Hippocampal formation (tissue), 2 donors: ENCODE measurements around the gene SYCE1L.
A peak's percentile ranks its signal among the peaks of the same experiment; 100 is the strongest.
"Not testable (repeated sequence)": the region's sequence is repeated elsewhere in the genome, so short reads cannot be mapped to it uniquely, and the experiment has no call there.

ENCODE experiments used
- DNase-seq, 2 donors: peaks; one replicate each; lab custom pipeline; 2025; lab: John Stamatoyannopoulos, UW

The SYCE1L gene, protein sequence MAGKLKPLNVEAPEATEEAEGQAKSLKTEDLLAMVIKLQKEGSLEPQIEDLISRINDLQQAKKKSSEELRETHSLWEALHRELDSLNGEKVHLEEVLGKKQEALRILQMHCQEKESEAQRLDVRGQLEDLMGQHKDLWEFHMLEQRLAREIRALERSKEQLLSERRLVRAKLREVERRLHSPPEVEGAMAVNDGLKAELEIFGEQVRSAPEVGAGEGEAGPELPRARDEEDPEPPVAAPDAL

DNA sequence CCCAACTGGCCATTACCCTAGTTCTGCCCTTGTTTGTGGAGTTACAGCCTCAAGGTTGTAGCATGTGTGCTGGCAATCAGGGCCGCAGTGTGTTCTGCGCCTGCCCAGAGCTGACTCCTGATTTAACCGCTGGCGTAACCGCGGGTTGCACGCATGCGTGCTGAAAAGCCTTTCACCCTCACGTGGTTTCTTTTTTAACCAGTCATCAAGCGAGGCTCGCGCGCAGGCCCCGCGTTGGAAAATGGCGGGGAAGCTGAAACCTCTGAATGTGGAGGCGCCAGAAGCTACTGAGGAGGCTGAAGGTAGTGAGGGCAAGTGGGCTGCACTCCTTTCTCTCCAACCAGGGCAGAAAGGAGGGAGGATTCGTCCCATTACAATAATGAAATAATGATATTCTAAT lies at the start of gene SYCE1L:
Gene SYCE1L (plus strand): TSS at position 198 of the 400 bp plus-strand sequence. CDS start 44 bp downstream, at position 242.
- no peak for DNase-seq

DNA sequence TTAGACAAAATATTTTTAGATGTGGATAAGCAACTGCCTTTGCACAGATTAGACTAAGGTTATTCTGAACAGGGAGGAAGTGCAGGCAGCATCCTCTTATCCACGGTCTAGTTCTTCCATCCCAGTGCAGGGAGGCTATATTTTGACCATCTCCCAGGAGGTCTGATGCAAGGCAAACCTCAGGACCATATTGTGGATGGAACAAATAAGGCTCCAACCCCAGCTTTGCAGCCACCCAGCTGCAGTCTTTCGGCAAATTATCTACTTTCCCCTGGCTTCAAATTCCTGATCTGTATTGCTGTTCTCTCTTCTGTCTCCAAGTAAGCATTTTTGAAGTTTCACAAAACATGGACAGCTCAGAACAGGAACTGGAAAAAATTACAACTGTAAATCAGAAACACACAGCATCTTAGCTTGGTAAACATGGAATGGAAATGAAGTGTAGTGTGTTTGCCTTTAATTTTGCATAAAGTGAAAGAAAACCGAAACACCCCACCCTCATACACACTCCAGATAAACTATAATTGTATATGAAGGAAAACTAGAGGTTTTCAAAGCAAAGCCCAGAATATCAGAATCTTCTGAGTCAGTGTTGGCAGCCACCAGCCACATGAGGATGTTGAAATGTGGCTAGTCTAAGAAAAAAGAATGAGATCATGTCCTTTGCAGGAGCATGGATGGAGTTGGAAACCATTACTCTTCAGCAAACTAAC lies 41.7 kb upstream of the SYCE1L start:
- DNase-seq, result no peak

DNA sequence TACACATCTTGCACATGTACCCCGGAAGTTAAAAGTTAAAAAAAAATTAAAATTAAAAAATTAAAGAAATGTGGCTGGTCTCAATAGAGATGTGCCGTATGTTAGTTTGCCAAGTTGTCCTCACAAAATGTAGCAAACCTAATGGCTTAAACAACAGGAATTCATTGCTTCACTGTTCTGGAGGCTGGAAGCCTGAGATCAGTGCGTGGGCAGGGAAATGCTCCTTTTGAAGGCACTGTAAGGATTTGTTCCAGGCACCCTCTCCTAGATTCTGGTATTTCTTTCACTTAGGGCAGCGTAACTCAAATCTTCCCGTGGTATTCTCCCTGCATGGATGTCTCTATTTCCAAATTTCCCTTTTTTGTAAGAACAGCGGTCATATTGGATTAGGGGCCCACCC lies 40.9 kb upstream of the SYCE1L start:
- DNase-seq, result no peak

DNA sequence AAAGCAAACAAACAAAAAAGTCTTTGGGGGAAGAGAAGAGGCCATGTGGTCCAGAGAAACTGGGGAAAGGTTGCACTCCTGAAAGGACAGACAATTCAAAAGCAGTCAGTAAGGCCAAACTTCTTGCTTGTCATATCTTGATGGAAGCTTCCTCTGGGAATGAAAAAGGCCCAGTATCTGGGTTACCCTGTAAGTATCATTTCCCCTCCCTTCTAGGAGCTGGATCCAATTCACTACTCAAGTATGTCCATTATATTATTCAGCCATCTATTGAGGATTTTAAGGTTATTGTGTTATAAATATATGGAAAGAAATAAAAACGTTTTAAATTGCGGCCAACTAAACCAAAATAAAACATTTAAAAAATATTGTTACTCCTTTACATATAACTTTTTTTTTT lies 34.2 kb upstream of the SYCE1L start:
- no peak for DNase-seq

DNA sequence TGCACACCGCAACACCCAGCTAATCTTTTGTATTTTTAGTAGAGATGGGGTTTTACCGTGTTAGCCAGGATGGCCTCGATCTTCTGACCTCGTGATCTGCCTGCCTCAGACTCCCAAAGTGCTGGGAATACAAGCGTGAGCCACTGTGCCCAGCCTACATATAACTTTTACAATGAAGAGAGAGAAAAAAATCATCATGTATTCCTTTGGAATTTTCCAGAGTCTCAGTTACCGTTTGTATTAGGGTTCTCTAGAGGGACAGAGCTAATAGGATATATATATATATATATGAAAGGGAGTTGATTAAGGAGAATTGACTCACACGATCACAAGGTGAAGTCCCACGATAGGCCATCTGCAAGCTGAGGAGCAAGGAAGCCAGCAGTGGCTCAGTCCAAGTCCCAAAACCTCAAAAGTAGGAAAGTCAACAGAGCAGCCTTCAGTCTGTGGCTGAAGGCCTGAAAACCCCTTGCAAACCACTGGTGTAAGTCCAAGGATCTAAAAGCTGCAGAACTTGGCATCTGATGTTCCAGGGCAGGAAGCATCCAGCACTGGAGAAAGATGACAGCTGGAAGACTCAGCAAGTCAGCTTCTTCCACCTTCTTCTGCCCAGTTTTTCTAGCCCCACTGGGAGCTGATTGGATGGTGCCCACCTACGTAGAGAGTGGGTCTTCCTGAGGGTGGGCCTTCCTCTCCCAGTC lies 33.5 kb upstream of the SYCE1L start:
- DNase-seq, result not testable (repeated sequence)

DNA sequence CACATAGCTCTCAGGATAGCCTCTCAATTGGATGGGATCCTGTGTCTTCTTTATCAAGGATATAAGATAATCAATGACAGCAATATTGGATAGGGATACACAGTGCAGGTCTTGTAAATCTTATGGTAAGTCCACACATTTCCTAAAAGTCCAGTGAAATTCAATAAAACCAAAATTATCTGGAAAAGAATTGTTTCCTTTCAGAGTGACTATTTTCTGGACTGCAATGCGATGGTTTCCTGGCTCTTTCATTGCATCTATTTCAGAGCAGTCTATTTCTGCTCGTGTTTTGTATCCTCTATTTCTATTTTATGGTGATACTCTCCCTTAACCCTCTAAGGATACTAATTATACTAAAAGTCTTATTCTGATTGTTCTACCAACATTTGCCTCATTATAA lies 32.5 kb upstream of the SYCE1L start:
- no peak for DNase-seq

DNA sequence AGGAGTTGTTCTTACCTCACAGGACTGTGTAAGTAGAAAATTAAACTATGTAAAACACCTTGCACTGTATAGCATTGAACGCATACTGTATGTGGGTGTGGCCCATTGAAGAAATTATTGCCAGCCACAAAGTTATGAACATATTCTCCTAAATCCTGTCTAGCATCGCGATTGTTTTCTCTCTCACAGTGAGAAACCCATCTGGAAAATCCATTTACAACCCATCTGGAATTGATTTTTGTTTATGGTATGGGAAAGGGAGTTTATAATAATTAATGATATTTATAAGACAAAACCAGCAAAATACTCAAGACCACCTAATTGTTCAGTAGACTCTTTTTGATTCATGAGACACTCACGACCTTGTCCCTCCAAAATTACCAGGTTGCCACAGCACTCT lies 30.3 kb upstream of the SYCE1L start:
- no peak for DNase-seq

DNA sequence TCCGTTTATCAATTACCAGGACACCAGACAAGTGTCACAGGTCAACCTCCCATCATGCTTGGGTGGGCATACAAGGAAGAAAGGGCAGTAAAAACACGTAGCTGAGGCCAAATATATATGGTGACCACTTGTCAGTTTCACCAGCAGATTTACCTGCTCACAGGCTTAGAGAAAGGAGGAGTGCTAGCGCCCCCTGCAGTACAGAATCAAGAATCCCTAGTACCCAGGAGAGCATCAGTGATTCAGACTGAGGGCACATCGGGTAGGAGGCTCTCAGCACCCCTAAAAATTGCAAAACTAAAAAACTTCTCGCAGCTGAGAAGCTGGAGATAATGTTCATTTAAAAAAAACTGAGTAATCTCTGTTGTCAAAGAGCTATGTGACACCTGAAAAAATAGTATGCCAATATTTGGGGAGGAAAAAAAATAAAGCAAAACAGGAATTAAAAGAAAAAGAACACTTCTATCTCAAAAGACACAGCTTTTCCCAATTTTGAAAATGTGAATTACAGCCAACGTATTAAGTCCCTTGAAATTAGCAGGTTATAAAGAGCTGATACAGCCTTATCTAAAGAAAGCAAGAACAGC lies 29.5 kb upstream of the SYCE1L start:
- no peak for DNase-seq

DNA sequence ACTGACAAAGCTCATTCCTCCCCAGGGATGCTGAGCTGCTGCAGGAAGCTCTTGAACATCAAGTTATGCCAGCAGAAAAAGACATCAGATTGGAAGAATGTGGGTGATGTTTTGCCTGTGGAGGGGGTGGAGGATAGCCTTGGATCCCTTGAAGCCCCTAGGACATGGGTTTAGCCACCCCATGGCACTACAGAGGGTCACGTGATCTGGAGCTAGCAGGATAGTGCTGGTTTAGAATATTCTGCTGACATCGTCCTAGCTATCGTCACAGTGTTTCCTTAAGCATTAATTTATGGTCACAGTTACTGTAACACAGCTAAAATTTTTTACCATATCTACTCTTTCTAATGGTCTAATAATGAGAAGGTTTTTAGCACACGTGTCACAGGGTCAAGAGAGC lies 28.4 kb upstream of the SYCE1L start:
- DNase-seq, result no peak

DNA sequence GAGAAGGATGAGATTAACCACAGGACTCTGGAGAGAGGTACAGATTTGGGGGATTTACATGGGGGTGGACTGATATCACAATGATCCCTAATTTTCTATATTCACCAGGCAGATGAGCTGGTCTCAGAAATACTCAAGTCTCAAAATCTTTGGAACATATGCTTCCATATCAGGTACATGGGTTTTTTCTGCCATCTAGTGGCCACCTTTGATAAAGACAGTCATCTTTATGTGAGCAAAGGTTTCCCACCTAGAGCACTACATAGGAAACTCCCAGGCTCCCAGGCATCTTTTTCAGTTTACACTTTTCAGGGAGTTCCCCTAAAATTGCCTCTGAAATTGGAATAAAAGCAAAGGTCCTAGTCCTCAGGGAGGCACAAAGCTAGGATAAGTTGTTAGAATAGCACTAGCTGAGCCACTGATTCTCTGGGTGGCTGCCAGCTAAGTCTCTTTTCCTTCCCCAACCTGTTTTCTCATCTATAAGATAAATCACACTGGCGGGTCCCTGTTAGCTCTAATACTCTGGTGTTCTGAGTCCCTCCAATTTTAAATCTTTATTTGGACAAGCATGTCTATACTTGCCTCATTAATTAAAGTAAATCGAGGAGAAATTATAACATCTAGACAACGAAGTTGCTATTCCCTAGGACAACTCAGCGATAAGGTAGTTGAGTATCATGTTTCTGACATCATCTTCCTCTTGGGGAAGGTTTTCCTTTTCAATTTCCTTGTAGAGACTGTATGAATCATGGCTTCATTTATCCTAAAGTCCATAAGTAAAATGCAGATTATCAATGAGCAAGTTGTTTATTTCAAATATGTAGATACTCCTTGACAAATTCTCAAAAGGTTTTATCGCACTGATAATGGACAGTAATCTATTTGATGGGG lies 27.2 kb upstream of the SYCE1L start:
- peak in 1 of 2 donors; percentile 49 for DNase-seq

DNA sequence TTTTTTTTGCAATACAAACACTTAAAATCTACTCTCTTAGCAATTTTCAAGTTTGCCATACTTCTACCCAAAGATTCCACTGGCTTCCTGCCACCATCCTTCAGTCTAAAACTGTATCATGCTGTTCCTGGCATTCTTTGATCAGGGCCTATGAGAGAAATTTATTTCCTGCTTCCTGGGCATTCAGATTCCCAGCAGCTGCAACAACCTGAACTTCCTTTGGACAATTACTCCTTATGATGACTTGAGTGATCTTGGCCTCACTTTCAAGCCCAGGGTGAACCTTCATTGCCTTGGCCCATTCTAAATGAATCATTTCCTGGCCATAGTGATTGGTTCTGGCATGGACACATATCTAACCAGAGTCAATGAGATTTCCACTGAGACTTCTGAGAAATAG lies 26.3 kb upstream of the SYCE1L start:
- DNase-seq, result no peak

DNA sequence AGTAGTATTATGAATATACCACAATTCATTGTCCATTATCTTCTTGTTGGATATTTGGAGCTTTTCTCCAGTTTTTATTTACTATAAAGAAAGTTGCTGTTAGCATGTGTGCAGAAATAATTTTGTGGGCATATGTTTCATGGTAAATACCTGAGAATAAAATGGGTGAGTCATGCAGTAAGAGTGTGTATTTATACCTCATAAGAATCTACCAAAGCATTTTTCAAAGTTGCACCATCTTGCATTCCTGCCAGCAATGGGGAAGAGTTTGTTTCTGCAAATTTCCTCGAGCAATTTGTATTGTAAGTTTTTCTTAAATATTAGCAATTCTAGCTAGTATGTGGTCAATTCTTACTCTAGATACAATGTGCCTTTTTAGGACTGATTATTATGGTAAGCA lies 16.1 kb upstream of the SYCE1L start:
- no peak for DNase-seq

DNA sequence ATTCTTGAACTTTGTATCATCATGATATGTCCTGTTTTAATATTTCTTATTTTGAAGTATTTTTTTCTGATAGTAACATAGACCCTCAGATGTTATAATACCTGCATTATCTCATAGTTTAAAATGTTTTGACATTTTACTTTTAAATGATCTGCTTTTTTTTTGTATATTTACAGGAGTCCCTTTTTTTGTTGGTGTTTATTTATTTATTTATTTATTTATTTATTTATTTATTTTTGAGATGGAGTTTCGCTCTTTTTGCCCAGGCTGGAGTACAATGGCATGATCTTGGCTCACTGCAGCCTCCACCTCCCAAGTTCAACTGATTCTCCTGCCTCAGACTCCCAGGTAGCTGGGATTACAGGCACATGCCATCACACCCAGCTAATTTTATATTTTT lies 12.9 kb upstream of the SYCE1L start:
- not testable (repeated sequence) for DNase-seq

DNA sequence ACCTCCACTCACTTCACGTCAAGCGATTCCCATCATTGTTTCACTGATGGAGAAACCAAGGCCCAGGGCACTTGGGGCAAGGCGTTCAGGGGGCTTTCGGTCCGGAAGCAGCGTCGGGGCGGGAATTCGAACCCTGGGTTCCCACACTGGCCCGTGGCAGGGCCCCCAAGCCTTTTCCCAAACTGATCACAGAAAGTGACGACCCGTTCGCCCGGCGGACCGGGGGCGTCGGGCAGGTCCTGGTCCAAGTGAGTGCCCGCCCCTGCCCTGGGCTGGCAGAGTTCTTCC lies 9.1 kb upstream of the SYCE1L start:
- DNase-seq, result no peak

DNA sequence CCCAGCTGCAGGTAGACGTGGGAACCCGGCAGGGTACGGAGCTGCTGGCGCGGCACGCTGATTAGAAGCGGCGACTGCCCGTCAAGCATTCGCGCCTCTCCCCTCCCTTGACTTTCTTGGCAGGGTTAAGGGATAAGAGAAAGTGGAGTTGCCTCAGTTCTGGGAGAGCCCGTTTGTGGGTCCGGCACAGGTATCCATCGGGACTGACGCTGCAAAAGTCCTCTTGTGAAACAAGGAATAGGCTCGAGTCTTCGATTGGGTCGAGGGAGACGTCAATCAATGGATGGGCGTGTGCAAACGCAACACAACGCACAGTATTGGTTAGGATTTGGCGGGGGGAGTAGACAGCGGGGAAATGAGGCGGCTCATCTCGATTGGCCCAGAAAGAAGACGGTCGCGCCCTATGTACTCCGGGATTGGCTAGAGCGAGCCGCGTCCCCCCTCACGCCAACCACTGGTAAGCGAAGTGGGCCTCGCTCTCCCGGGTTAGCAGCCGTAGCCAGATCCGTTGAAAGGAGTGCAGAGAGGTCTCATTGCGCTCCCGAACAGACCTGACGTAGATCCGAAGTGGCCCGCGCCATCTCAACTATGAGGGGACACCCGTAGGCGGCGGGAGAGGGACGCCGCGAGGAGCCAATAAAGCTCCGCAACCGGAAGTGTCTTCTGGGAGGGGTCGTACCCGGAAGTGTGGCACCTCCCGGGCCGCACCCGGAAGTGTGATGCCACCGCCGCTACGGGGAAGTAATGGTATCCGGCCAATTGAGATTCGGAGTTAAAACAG lies 8.5 kb upstream of the SYCE1L start, which contains the start of gene MON1B:
Gene MON1B (plus strand): TSS at position 713 of the 781 bp plus-strand sequence. CDS start 296 bp downstream, outside the sequence.
- DNase-seq, result peak; percentile 97 to 99

DNA sequence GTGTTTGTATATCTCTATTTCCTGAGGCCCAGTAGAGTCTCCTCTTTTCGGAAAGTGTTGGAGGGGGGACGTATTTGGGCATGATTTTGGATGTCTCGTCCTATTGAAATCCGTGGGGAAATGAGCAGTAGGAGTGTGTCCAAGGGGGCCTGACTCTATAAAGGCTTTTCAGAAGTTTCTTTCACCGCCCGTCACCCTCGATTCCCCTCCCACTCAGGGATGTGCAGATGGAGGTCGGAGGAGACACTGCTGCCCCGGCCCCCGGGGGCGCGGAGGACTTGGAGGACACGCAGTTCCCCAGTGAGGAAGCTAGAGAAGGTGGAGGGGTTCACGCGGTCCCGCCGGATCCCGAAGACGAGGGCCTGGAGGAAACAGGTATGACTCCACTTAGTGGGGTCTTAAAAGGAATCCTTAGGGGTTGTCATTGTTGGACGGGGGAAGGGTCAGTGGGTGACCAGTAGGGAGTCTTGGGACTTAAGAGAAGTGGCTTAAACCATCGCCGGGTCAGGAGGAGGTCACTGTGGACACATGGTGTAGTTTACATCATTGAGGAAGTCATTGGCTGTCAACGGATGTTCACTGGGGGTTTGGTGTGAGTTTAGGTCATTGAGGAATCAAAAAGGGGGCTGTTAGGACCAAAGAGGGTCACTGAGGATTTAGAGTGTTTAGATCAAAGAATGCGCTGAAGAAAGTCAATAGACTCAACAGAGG lies 7.8 kb upstream of the SYCE1L start:
- DNase-seq, result no peak

DNA sequence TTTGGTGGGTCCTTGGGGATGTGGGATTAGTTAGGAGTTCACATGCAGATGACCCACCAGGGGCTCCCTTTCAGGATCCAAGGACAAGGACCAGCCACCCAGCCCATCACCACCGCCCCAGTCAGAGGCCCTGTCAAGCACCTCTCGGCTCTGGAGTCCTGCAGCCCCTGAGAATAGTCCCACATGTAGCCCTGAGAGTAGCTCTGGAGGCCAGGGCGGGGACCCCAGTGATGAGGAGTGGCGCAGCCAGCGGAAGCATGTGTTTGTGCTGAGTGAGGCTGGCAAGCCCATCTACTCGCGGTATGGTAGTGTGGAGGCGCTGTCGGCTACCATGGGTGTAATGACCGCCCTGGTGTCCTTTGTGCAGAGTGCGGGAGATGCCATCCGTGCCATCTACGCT lies 5.8 kb upstream of the SYCE1L start:
- DNase-seq, result no peak

DNA sequence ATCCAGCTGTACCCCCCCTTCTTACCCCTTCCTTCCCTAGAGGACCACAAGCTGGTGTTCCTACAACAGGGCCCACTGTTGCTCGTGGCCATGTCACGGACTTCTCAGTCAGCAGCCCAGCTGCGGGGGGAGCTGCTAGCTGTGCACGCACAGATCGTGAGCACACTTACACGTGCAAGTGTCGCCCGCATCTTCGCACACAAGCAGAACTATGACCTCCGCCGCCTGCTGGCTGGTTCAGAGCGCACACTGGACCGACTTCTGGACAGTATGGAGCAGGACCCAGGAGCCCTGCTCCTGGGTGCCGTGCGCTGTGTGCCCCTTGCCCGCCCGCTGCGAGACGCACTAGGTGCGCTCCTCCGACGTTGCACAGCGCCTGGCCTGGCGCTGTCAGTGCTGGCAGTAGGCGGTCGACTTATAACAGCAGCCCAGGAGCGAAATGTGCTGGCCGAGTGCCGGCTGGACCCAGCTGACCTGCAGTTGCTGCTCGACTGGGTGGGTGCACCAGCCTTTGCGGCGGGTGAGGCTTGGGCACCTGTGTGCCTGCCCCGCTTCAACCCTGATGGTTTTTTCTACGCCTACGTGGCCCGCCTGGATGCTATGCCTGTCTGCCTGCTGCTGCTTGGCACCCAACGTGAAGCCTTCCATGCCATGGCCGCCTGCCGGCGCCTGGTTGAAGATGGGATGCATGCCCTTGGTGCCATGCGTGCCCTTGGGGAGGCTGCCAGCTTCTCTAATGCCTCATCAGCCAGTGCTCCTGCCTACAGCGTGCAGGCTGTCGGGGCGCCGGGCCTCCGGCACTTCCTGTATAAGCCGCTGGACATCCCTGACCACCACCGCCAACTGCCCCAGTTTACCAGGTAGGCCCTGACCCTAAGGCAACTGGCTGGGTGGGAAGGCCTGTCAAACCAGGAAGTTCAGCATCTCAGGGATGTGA lies 4.6 kb upstream of the SYCE1L start:
- no peak for DNase-seq

DNA sequence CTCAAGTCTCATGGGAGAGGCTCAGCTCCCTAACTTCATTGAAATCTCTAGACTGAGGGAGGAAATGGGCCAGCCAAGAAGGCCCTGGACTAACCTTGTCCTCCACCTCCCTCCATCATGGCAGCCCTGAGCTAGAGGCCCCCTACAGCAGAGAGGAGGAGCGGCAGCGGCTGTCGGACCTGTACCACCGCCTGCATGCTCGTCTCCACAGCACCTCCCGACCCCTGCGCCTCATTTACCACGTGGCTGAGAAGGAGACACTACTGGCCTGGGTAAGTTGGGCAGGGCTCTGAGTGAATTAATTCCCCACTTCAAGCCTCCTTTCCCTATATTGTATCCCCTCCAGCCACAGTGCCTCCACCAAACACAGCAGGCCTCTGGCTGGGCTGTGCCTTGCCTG lies 3.8 kb upstream of the SYCE1L start:
- DNase-seq, result no peak
